H9 (cell line): ENCODE results near the gene B9D1. TPM values are rescaled to one million over a fixed set of nuclear protein-coding genes. Genes with fewer than 3 reads are reported as not detected.
A peak's percentile ranks its signal among the peaks of the same experiment; 100 is the strongest.

Source experiments
- DNase-seq: peaks from one replicate; pipeline ENCODE4 v3.0.0-alpha.2; 2017
- H2AFZ ChIP-seq: one replicate; pipeline ENCODE4 v1.6.1; 2013; ENCODE audit warnings: mild to moderate bottlenecking, low read length, control low read depth, moderate library complexity
- H2AK5ac ChIP-seq: 2 replicates; pipeline ENCODE4 v1.6.1; 2013; ENCODE audit warnings: low read length, control low read depth, mixed read lengths; ENCODE audit not compliant: insufficient read length
- H2BK120ac ChIP-seq: one replicate; pipeline ENCODE4 v1.6.1; 2013; ENCODE audit warnings: low read depth, mild to moderate bottlenecking, low read length, control low read depth, inconsistent platforms; ENCODE audit not compliant: poor library complexity, severe bottlenecking
- H2BK12ac ChIP-seq: 2 replicates; pipeline ENCODE4 v1.6.1; 2013; ENCODE audit warnings: low read length, control low read depth, mixed read lengths, low read depth; ENCODE audit not compliant: insufficient read length
- H2BK15ac ChIP-seq: 2 replicates; pipeline ENCODE4 v1.6.1; 2013; ENCODE audit warnings: low read depth, low read length, control low read depth
- H2BK20ac ChIP-seq: one replicate; pipeline ENCODE4 v1.6.1; 2013; ENCODE audit warnings: low read depth, mild to moderate bottlenecking, low read length, control low read depth, inconsistent platforms; ENCODE audit not compliant: poor library complexity, severe bottlenecking
- H2BK5ac ChIP-seq: 2 replicates; pipeline ENCODE4 v1.6.1; 2013; ENCODE audit warnings: low read length, control low read depth, mixed read lengths; ENCODE audit not compliant: insufficient read length
- H3K14ac ChIP-seq: 2 replicates; pipeline ENCODE4 v1.6.1; 2013; ENCODE audit warnings: low read length, control low read depth; ENCODE audit not compliant: insufficient read depth
- H3K18ac ChIP-seq: 2 replicates; pipeline ENCODE4 v1.6.1; 2013; ENCODE audit warnings: low read depth, mild to moderate bottlenecking, mixed read lengths, low read length, control low read depth; ENCODE audit not compliant: insufficient read length
- H3K23ac ChIP-seq: 2 replicates; pipeline ENCODE4 v1.6.1; 2013; ENCODE audit warnings: low read length, control low read depth, mixed read lengths, low read depth; ENCODE audit not compliant: insufficient read length
- H3K23me2 ChIP-seq: 2 replicates; pipeline ENCODE4 v1.6.1; 2013; ENCODE audit warnings: low read depth, mild to moderate bottlenecking, mixed read lengths, low read length, control low read depth; ENCODE audit not compliant: insufficient read length, poor library complexity, severe bottlenecking
- H3K27ac ChIP-seq: 2 replicates; pipeline ENCODE4 v1.5.1; 2013; ENCODE audit warnings: low read length, control low read depth, mixed read lengths, low read depth; ENCODE audit not compliant: insufficient read length
- H3K27me3 ChIP-seq: 2 replicates; pipeline ENCODE4 v1.6.1; 2013; ENCODE audit warnings: low read length, control low read depth, inconsistent platforms; ENCODE audit not compliant: insufficient read depth
- H3K4ac ChIP-seq: 2 replicates; pipeline ENCODE4 v1.6.1; 2013; ENCODE audit warnings: low read depth, mild to moderate bottlenecking, control low read depth, inconsistent platforms, low read length, moderate library complexity
- H3K4me1 ChIP-seq: 2 replicates; pipeline ENCODE4 v1.6.1; 2013; ENCODE audit warnings: low read length, control low read depth, inconsistent platforms; ENCODE audit not compliant: insufficient read depth
- H3K4me2 ChIP-seq: 2 replicates; pipeline ENCODE4 v1.6.1; 2013; ENCODE audit warnings: low read length, control low read depth, mixed read lengths; ENCODE audit not compliant: insufficient read length, insufficient read depth
- H3K56ac ChIP-seq: 2 replicates; pipeline ENCODE4 v1.6.1; 2013; ENCODE audit warnings: low read depth, mild to moderate bottlenecking, mixed read lengths, low read length, control low read depth; ENCODE audit not compliant: insufficient read length
- H3K79me1 ChIP-seq: 2 replicates; pipeline ENCODE4 v1.6.1; 2013; ENCODE audit warnings: low read depth, mild to moderate bottlenecking, moderate library complexity, low read length, control low read depth, inconsistent platforms; ENCODE audit not compliant: insufficient read depth, poor library complexity, severe bottlenecking
- H3K79me2 ChIP-seq: 2 replicates; pipeline ENCODE4 v1.6.1; 2013; ENCODE audit warnings: low read length, control low read depth, inconsistent platforms; ENCODE audit not compliant: insufficient read depth
- H3K9ac ChIP-seq: 2 replicates; pipeline ENCODE4 v1.6.1; 2013; ENCODE audit warnings: low read length, control low read depth, mixed read lengths; ENCODE audit not compliant: insufficient read length; ENCODE audit errors: extremely low read depth
- H3K9me3 ChIP-seq: one replicate; pipeline ENCODE4 v1.6.1; 2013; ENCODE audit warnings: low read depth, low read length, inconsistent platforms; ENCODE audit not compliant: control insufficient read depth
- H3T11ph ChIP-seq: one replicate; pipeline ENCODE4 v1.6.1; 2013; ENCODE audit warnings: mild to moderate bottlenecking, low read length, control low read depth, inconsistent platforms
- H4K20me1 ChIP-seq: one replicate; pipeline ENCODE4 v1.6.1; 2013; ENCODE audit not compliant: control insufficient read depth, insufficient read length, insufficient read depth
- H4K5ac ChIP-seq: 2 replicates; pipeline ENCODE4 v1.6.1; 2013; ENCODE audit warnings: low read depth, mild to moderate bottlenecking, mixed read lengths, low read length, control low read depth; ENCODE audit not compliant: insufficient read length
- H4K8ac ChIP-seq: replicated peaks from 2 replicates; pipeline ENCODE4 v1.6.1; 2013; ENCODE audit warnings: low read length, control low read depth, mixed read lengths, low read depth; ENCODE audit not compliant: insufficient read length
- H4K91ac ChIP-seq: 2 replicates; pipeline ENCODE4 v1.6.1; 2013; ENCODE audit warnings: low read depth, mild to moderate bottlenecking, moderate library complexity, mixed read lengths, low read length, control low read depth; ENCODE audit not compliant: insufficient read length
- H3K27ac Mint-ChIP-seq, 3 experiments: 2 replicates in 2 of 3; 3 replicates in 1 of 3; pipeline ENCODE4 v1.8.0; 2020 to 2021; ENCODE audit warnings: mixed read lengths in 3 of 3, mild to moderate bottlenecking in 1 of 3, moderate library complexity in 1 of 3
- H3K27me3 Mint-ChIP-seq: 2 replicates; pipeline ENCODE4 v1.8.0; 2021; ENCODE audit warnings: low read depth, mild to moderate bottlenecking, moderate library complexity, mixed read lengths
- H3K36me3 Mint-ChIP-seq, 3 experiments: 2 replicates in 2 of 3; 3 replicates in 1 of 3; pipeline ENCODE4 v1.8.0; 2020 to 2021; ENCODE audit warnings: low read depth in 3 of 3, mixed read lengths in 3 of 3; ENCODE audit not compliant: insufficient read depth in 1 of 3
- H3K4me1 Mint-ChIP-seq, 2 experiments: 2 replicates each; pipeline ENCODE4 v1.8.0; 2020; ENCODE audit warnings: mixed read lengths in 2 of 2
- H3K4me3 Mint-ChIP-seq, 2 experiments: 2 replicates in 1 of 2; 3 replicates in 1 of 2; pipeline ENCODE4 v1.8.0; 2020 to 2021; ENCODE audit warnings: mild to moderate bottlenecking in 2 of 2, mixed read lengths in 2 of 2, moderate library complexity in 1 of 2
- H3K9me3 Mint-ChIP-seq, 2 experiments: 2 replicates in 1 of 2; 3 replicates in 1 of 2; pipeline ENCODE4 v1.8.0; 2020; ENCODE audit warnings: mild to moderate bottlenecking in 2 of 2, mixed read lengths in 2 of 2, moderate library complexity in 1 of 2
- CTCF ChIP-seq: fragments of 200-600 bp; sonication (generic); conservative IDR thresholded peaks from 3 replicates; pipeline ENCODE4 v1.8.0; 2021; ENCODE audit warnings: antibody characterized with exemption, mild to moderate bottlenecking
- WGBS: extraction: QIAGEN DNeasy Blood & Tissue Kit; methylation state at CpG from one replicate; pipeline ENCODE4 v1.1.7; 2013; ENCODE audit warnings: missing lambda C conversion rate, low lambda C conversion rate, mixed read lengths; ENCODE audit not compliant: insufficient read length; ENCODE audit errors: extremely low coverage; 5-methylcytosine and 5-hydroxymethylcytosine counted together
- total RNA-seq: library from RNA; stranded (reverse); gene quantifications from 2 replicates; pipeline ENCODE4 v1.2.1, GENCODE V29; 2021

The B9D1 gene
- total RNA-seq, 1 experiment from 2014 or later = 30.4 TPM

DNA sequence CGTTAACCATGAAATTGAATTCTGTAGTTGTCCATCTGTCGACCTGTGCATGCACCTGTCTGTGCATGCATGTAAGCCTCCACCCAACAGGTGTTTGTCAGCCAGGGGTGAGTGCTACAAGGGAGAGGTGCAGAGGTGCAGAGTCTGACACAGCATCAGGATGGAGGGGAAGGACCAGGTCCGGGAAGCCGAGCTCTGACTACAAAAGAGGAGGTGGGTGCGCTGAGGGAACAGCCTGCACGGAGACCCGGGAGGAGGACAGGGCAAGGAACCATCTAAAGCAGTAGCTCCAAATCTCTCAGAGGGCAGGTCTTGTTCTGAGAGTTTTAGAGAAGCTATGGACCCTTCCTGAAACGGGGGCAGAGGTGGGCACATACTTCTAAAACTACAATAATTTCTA, 54.1 kb downstream of the B9D1 start:
- H3K23ac ChIP-seq = no peak overlapping the region
- H2BK20ac ChIP-seq = no peak overlapping the region
- peak overlapping the region in 2 of 3 experiments; percentile 11 to 34; a peak in 2 of 7 replicates for H3K27ac Mint-ChIP-seq
- no peak overlapping the region for H2BK120ac ChIP-seq
- no peak overlapping the region for H3K4me3 Mint-ChIP-seq
- no CpG with 5 or more reads among the region's 8 CpGs for WGBS
- H2BK5ac ChIP-seq = no peak overlapping the region
- no peak overlapping the region for H2AFZ ChIP-seq
- no peak overlapping the region for H3K18ac ChIP-seq
- no peaks in the 10 kb centered on the region for H3K9me3 ChIP-seq
- no peak overlapping the region for H4K91ac ChIP-seq
- H3K9ac ChIP-seq = no peak overlapping the region
- H3K79me2 ChIP-seq = no peaks in the 10 kb centered on the region; the same call in 1 of the 2 replicates
- no peak overlapping the region for H3K4me2 ChIP-seq
- no peak overlapping the region for H3K4ac ChIP-seq
- peaks cover 11 to 46% (median 26%) of the 10 kb centered on the region in 3 experiments; a peak in 6 of 7 replicates for H3K36me3 Mint-ChIP-seq
- H4K5ac ChIP-seq = no peak overlapping the region
- H2BK12ac ChIP-seq = no peak overlapping the region
- no peak for TF ChIP-seq CTCF
- H4K8ac ChIP-seq = no peak overlapping the region
- H3K56ac ChIP-seq = no peak overlapping the region
- no peaks in the 10 kb centered on the region for H3K79me1 ChIP-seq
- H2AK5ac ChIP-seq = no peak overlapping the region
- peaks cover 7 to 10% of the 10 kb centered on the region in 2 experiments for H3K4me1 Mint-ChIP-seq
- H3K9me3 Mint-ChIP-seq = no peaks in the 10 kb centered on the region
- no peak for DNase-seq
- H3K27me3 ChIP-seq = no peaks in the 10 kb centered on the region
- H2BK15ac ChIP-seq = no peak overlapping the region
- H3K23me2 ChIP-seq = no peaks in the 10 kb centered on the region
- H4K20me1 ChIP-seq = peaks cover 2% of the 10 kb centered on the region
- no peaks in the 10 kb centered on the region for H3K27me3 Mint-ChIP-seq
- H3K14ac ChIP-seq = no peak overlapping the region
- H3K27ac ChIP-seq = no peak overlapping the region
- H3K4me1 ChIP-seq = no peaks in the 10 kb centered on the region; the same call in 1 of the 2 replicates
- H3T11ph ChIP-seq = no peak overlapping the region
